Right lobe of liver (tissue), 4 donors: ENCODE data around the gene NDST4.

Experiments used
- CTCF ChIP-seq, 4 donors: fragments of 200-600 bp in 3 of 4; fragments of 450-650 bp in 1 of 4; IDR thresholded peaks; one replicate each; pipeline versions ENCODE4 v1.5.1 to v1.8.0; 2016 to 2022; ENCODE audit warnings: antibody characterized with exemption in 4 of 4, mild to moderate bottlenecking in 2 of 4
- POLR2A ChIP-seq: fragments of 450-650 bp; IDR thresholded peaks from one replicate; pipeline ENCODE4 v1.6.1; 2017; ENCODE audit warnings: antibody characterized with exemption, mild to moderate bottlenecking
- donor health status: DM: no; HTN: no; CAD: no.
- donor health status: DM: no; HTN: no; CAD: no.
- donor health status: DM: no; HTN: yes; CAD: no.

GRCh38 chr4:114926583-114926982 is 186.8 kb downstream of the NDST4 start:
- TF ChIP-seq CTCF (IDR thresholded peaks at IDR 0.05) (no peak), POLR2A (no peak)
